Neural cell (in vitro differentiated cells): Measurements from ENCODE around the gene TEX38. TPM values are rescaled to one million over a fixed set of nuclear protein-coding genes. Genes with fewer than 3 reads are reported as not detected.

ENCODE experiments used
- H2AFZ ChIP-seq: fragments of 200-600, 300-800 bp; sonication (generic), shearing (Covaris generic); 2 replicates; pipeline ENCODE4 v1.6.0; 2014; ENCODE audit warnings: low read depth, mild to moderate bottlenecking, antibody characterized with exemption, low read length, moderate library complexity
- H3F3A ChIP-seq: fragments of 200-600 bp; shearing (Covaris generic); 2 replicates; pipeline ENCODE4 v1.6.1; 2016; ENCODE audit warnings: mild to moderate bottlenecking, moderate library complexity, mixed read lengths, antibody characterized with exemption, low read length; ENCODE audit not compliant: insufficient read depth, poor library complexity, severe bottlenecking
- H3K27ac ChIP-seq: fragments of 200-600, 300-800 bp; sonication (generic), shearing (Covaris generic); 2 replicates; pipeline ENCODE4 v1.5.1; 2014; ENCODE audit warnings: mild to moderate bottlenecking, low read length, moderate library complexity
- H3K27me3 ChIP-seq: fragments of 300-800, 200-600 bp; sonication (generic), shearing (Covaris generic); 2 replicates; pipeline ENCODE4 v1.6.0; 2014; ENCODE audit warnings: mild to moderate bottlenecking, low read depth, low read length, moderate library complexity; ENCODE audit not compliant: insufficient read depth
- H3K36me3 ChIP-seq: fragments of 300-800, 200-600 bp; sonication (generic), shearing (Covaris generic); 2 replicates; pipeline ENCODE4 v1.5.1; 2014; ENCODE audit warnings: mild to moderate bottlenecking, antibody characterized with exemption, low read length, moderate library complexity; ENCODE audit not compliant: insufficient read depth
- H3K4me2 ChIP-seq: fragments of 300-800, 200-600 bp; sonication (generic), shearing (Covaris generic); 2 replicates; pipeline ENCODE4 v1.6.0; 2014; ENCODE audit warnings: mild to moderate bottlenecking, low read length
- H3K4me3 ChIP-seq: fragments of 300-800, 200-600 bp; sonication (generic), shearing (Covaris generic); 2 replicates; pipeline ENCODE4 v1.5.1; 2014; ENCODE audit warnings: mild to moderate bottlenecking, low read length, moderate library complexity
- H3K79me2 ChIP-seq: fragments of 200-600 bp; shearing (Covaris generic); replicated peaks from 2 replicates; pipeline ENCODE4 v1.6.0; 2014; ENCODE audit warnings: mild to moderate bottlenecking, low read length, moderate library complexity; ENCODE audit not compliant: insufficient read depth
- H3K9ac ChIP-seq: fragments of 300-800, 200-600 bp; sonication (generic), shearing (Covaris generic); 2 replicates; pipeline ENCODE4 v1.6.1; 2016; ENCODE audit warnings: mild to moderate bottlenecking, low read length, mixed read lengths
- H3K9me2 ChIP-seq: fragments of 200-600 bp; shearing (Covaris generic); 2 replicates; pipeline ENCODE4 v1.6.1; 2016; ENCODE audit warnings: mild to moderate bottlenecking, low read length, mixed read lengths; ENCODE audit not compliant: insufficient read depth
- H3K9me3 ChIP-seq: fragments of 200-600, 300-800 bp; sonication (generic), shearing (Covaris generic); 2 replicates; pipeline ENCODE4 v1.6.1; 2016; ENCODE audit warnings: mild to moderate bottlenecking, mixed run types, low read length, moderate library complexity, mixed read lengths
- H4K20me1 ChIP-seq: fragments of 200-600 bp; shearing (Covaris generic); 2 replicates; pipeline ENCODE4 v1.6.1; 2016; ENCODE audit warnings: mild to moderate bottlenecking, mixed run types; ENCODE audit not compliant: insufficient read depth
- EP300 ChIP-seq: fragments of 450-650 bp; conservative IDR thresholded peaks from 2 replicates; pipeline ENCODE4 v1.6.1; 2014; ENCODE audit warnings: antibody characterized with exemption, mild to moderate bottlenecking, moderate library complexity; ENCODE audit not compliant: poor library complexity, severe bottlenecking
- EZH2 ChIP-seq: fragments of 200-600, 300-800 bp; shearing (Covaris generic), sonication (generic); IDR thresholded peaks from 2 replicates; pipeline ENCODE4 v1.6.1; 2014; ENCODE audit warnings: antibody characterized with exemption, low read length, borderline replicate concordance, mild to moderate bottlenecking; ENCODE audit not compliant: insufficient read depth, poor library complexity, severe bottlenecking
- MXI1 ChIP-seq: fragments of 450-650 bp; conservative IDR thresholded peaks from 2 replicates; pipeline ENCODE4 v1.6.1; 2014; ENCODE audit warnings: antibody characterized with exemption, mild to moderate bottlenecking; ENCODE audit not compliant: poor library complexity, severe bottlenecking
- POLR2AphosphoS5 ChIP-seq: IDR thresholded peaks from 2 replicates; pipeline ENCODE4 v1.6.1; 2012
- RAD21 ChIP-seq: fragments of 450-650 bp; conservative IDR thresholded peaks from 2 replicates; pipeline ENCODE4 v1.6.1; 2014; ENCODE audit warnings: antibody characterized with exemption, mild to moderate bottlenecking, moderate library complexity
- SMC3 ChIP-seq: fragments of 450-650 bp; conservative IDR thresholded peaks from 2 replicates; pipeline ENCODE4 v1.6.1; 2014; ENCODE audit warnings: antibody characterized with exemption, mild to moderate bottlenecking, moderate library complexity; ENCODE audit not compliant: poor library complexity
- TAF1 ChIP-seq: IDR thresholded peaks from 2 replicates; pipeline ENCODE4 v1.6.1; 2012; ENCODE audit warnings: low read depth
- polyA plus RNA-seq: library from polyadenylated mRNA; depleted of rRNA; stranded (reverse); fragments of >200 nt; gene quantifications from 2 replicates; pipeline ENCODE4 v1.2.3, GENCODE V29; 2014
- TF ChIP-seq, protein P1 (sequence below): fragments of 450-650 bp; IDR thresholded peaks from 2 replicates; pipeline ENCODE4 v1.5.1; 2014; ENCODE audit warnings: antibody characterized with exemption, mild to moderate bottlenecking, moderate library complexity; ENCODE audit not compliant: poor library complexity, severe bottlenecking
- TF ChIP-seq, protein P2 (sequence below): IDR thresholded peaks from 2 replicates; pipeline ENCODE4 v1.6.1; 2012; ENCODE audit warnings: borderline replicate concordance

Gene TEX38
- polyA plus RNA-seq, 1 donor from 2014 or later: not detected

DNA sequence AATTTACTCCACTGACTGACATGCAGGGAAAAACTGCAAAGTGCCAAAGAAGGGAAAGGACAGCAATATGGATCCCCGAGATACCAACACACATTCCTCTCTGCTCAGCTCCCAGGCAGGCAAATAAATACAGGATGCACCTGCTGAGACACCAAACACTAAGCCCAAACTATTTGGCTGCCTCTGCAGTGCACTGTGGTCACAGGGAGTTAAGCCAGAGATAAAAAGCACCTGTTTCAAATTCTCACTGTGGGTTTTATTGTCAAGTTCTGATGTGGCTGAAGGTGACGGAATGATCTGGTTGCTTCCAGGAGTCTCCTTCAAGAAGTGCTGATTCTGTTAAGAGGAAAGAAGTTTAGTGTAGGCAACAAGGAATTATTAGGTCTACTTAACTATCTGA, 17.7 kb downstream of the TEX38 start:
- no peak for TF ChIP-seq RAD21
- TF ChIP-seq EP300: no peak
- TF ChIP-seq, protein P1, sequence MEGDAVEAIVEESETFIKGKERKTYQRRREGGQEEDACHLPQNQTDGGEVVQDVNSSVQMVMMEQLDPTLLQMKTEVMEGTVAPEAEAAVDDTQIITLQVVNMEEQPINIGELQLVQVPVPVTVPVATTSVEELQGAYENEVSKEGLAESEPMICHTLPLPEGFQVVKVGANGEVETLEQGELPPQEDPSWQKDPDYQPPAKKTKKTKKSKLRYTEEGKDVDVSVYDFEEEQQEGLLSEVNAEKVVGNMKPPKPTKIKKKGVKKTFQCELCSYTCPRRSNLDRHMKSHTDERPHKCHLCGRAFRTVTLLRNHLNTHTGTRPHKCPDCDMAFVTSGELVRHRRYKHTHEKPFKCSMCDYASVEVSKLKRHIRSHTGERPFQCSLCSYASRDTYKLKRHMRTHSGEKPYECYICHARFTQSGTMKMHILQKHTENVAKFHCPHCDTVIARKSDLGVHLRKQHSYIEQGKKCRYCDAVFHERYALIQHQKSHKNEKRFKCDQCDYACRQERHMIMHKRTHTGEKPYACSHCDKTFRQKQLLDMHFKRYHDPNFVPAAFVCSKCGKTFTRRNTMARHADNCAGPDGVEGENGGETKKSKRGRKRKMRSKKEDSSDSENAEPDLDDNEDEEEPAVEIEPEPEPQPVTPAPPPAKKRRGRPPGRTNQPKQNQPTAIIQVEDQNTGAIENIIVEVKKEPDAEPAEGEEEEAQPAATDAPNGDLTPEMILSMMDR: no peak
- TF ChIP-seq MXI1: no peak
- TF ChIP-seq EZH2: no peak
- no peak for TF ChIP-seq TAF1
- TF ChIP-seq POLR2AphosphoS5: no peak
- Histone ChIP-seq H3K9ac (no peak overlapping the region), H3K27me3 (no peaks in the 10 kb centered on the region), H3K9me2 (no peaks in the 10 kb centered on the region), H2AFZ (no peak overlapping the region), H3K9me3 (no peaks in the 10 kb centered on the region), H3K4me3 (no peak overlapping the region), H4K20me1 (no peaks in the 10 kb centered on the region), H3K27ac (no peak overlapping the region), H3K4me2 (no peak overlapping the region), H3F3A (no peaks in the 10 kb centered on the region), H3K36me3 (peaks cover 33% of the 10 kb centered on the region), H3K79me2 (no peaks in the 10 kb centered on the region)

DNA sequence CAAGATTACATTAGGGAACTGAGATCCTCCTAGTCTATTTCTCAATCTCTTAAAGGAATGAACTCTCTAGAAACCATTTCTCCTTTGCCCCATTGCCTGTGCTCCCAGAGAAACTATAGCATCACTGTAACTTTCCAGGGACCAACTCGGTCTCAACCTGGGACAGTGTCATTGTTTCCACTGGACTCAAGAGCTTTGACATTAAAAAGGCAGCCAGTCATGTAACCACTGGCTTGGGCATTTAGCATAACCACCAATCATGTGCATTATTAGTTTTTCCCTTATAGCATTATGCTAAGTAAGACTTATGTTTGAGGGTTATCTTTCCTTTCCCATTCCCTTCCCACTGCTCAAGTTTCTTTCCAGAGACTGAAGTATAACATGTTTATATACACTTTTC, 18.2 kb downstream of the TEX38 start:
- Histone ChIP-seq H3K9me3 (no peaks in the 10 kb centered on the region), H3K4me3 (no peak overlapping the region), H3K36me3 (peaks cover 31% of the 10 kb centered on the region), H3K9ac (no peak overlapping the region), H3K27ac (no peak overlapping the region), H3K27me3 (no peaks in the 10 kb centered on the region), H3K79me2 (no peaks in the 10 kb centered on the region), H2AFZ (no peak overlapping the region), H3K4me2 (no peak overlapping the region), H4K20me1 (no peaks in the 10 kb centered on the region), H3F3A (no peaks in the 10 kb centered on the region), H3K9me2 (no peaks in the 10 kb centered on the region)
- TF ChIP-seq, protein P1: no peak
- TF ChIP-seq EZH2 (no peak), RAD21 (no peak), SMC3 (no peak), MXI1 (no peak), POLR2AphosphoS5 (no peak), EP300 (no peak)
- TF ChIP-seq, protein P2, sequence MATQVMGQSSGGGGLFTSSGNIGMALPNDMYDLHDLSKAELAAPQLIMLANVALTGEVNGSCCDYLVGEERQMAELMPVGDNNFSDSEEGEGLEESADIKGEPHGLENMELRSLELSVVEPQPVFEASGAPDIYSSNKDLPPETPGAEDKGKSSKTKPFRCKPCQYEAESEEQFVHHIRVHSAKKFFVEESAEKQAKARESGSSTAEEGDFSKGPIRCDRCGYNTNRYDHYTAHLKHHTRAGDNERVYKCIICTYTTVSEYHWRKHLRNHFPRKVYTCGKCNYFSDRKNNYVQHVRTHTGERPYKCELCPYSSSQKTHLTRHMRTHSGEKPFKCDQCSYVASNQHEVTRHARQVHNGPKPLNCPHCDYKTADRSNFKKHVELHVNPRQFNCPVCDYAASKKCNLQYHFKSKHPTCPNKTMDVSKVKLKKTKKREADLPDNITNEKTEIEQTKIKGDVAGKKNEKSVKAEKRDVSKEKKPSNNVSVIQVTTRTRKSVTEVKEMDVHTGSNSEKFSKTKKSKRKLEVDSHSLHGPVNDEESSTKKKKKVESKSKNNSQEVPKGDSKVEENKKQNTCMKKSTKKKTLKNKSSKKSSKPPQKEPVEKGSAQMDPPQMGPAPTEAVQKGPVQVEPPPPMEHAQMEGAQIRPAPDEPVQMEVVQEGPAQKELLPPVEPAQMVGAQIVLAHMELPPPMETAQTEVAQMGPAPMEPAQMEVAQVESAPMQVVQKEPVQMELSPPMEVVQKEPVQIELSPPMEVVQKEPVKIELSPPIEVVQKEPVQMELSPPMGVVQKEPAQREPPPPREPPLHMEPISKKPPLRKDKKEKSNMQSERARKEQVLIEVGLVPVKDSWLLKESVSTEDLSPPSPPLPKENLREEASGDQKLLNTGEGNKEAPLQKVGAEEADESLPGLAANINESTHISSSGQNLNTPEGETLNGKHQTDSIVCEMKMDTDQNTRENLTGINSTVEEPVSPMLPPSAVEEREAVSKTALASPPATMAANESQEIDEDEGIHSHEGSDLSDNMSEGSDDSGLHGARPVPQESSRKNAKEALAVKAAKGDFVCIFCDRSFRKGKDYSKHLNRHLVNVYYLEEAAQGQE: no peak
